HG03064 (cell line): Measurements from ENCODE around the gene SLC45A2.
A peak's percentile ranks its signal among the peaks of the same experiment; 100 is the strongest.

ENCODE experiments used
- ATAC-seq: cut with Tn5 transposase; IDR thresholded peaks from one replicate; pipeline ENCODE4 v1.9.1; 2021; ENCODE audit warnings: low read depth; ENCODE audit not compliant: unreplicated experiment

Gene SLC45A2

DNA sequence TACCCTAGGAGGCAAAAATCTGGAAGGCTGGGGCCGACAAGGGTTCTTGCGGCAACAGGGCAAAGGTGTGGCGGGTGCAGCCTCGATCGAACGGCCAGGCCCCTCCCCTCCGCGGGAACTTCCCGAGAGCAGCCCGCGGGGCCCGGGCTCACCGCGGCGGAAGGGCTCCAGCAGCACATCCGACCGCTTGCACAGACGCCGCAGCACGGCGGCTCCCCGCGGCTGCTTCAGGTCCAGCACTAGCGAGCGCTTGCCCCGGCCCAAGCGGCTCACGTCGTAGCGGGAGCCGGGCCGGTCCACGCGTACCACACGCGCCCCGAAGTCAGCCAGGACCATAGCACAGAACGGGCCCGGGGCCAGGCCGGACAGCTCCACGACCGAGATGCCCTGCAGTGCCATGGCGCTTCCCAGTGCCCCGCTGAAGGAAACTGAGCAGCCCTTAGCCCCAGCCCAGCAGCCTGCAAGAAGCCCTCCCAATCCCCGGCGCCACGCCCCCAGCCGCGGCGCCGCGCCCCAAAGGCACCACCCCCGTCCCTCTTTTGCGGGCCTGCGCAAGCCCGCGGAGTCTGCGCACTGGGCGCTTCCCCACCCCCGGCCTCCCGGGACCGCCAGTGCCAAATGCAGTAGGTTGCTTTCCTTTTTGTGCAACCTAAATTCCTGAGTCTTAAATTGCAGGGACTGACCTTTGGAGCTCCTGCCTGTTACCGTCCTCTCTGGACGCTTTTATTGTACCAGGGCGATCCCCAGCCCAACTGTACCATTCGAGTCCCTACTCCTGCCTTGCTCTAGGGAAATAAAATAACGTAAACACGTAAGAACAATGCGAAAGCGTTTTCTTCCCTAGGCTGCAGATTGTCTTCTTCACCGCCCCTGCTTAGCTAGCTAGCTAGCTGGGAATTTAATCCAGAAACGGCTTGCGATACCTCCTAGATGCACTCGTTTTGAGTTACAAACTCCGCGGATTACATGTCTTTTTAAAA is 23.4 kb upstream of the SLC45A2 start, which contains the start of gene AMACR:
Gene AMACR, minus strand, starts transcription at position 430 of the 980 bp plus-strand sequence. Its CDS starts 31 bp downstream, at position 399.
- peak; percentile 87 for ATAC-seq

DNA sequence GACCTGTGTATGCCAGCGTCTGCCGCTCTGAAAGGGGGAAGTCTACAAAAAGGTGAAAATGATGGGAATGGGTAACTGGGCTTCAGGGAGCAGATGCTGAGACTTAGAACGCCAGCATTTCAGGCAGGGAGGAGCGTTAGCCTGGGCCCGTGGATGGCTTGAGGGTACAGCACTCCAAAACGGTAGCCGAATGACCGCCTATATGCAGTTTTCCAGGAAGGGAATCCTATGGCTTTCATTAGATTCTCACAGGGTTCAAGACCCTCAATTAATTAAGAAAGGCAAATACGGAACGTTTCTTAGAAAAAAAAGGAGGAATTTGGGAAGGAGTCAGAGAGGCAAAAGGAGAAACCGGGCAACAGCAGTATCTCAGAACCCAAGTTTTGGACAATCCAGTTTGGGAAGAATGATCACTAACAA is 22.7 kb upstream of the SLC45A2 start:
- no peak for ATAC-seq

DNA sequence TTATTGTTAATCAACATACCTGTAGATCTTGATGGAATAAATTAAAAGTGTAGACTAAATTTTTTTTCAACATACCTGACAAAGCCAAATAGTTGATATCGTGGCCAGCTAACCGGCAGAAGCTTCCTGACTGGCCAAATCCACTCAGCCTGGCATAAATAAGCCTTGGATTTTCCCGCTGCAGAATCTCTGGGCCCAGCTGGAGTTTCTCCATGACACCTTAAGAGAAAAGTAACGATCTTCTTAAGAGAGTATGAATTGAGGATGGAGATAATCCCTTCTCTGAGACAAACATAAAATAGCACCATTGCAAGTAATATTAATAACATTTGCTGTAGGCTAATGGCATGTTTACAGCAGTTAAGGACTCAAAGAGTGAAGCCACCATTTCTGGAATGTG is 21.2 kb upstream of the SLC45A2 start:
- no peak for ATAC-seq

DNA sequence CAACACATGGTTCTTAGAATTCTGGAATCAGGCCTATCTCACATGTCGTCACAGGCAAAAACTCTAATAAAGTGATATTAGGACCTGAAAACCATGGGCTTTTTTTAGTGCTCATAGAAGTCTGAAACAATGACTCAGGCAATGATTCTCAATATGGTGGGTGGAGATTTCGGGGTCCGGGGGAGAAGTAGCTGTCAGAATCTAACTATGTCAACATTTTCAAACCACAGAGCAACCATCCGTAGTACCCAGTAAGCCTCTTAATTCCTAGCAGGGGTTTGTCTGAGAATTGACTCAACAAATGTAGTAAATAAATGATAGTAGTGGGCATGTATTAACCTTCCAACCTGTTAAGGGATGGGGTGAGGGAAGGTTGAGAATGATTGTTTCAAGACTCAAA is 20.7 kb upstream of the SLC45A2 start:
- no peak for ATAC-seq

DNA sequence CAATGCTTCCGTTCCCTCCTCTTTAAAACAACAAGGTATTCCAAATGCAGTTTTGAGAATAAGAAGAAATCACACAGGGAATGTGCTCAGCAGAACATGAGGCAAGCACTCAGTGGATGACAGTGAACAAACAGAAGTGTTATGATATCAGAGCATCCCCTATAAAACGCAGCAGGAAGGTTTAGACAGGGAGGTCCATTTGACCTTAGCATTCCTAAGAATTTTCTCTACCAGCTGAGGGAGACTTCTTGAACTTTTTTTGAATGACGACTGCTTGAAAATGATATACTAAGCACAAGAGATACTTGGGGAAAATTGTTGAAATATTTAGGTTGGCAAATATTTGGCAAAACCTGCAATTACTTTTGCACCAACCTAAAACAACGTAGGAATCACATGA is 19.4 kb upstream of the SLC45A2 start:
- ATAC-seq: no peak

DNA sequence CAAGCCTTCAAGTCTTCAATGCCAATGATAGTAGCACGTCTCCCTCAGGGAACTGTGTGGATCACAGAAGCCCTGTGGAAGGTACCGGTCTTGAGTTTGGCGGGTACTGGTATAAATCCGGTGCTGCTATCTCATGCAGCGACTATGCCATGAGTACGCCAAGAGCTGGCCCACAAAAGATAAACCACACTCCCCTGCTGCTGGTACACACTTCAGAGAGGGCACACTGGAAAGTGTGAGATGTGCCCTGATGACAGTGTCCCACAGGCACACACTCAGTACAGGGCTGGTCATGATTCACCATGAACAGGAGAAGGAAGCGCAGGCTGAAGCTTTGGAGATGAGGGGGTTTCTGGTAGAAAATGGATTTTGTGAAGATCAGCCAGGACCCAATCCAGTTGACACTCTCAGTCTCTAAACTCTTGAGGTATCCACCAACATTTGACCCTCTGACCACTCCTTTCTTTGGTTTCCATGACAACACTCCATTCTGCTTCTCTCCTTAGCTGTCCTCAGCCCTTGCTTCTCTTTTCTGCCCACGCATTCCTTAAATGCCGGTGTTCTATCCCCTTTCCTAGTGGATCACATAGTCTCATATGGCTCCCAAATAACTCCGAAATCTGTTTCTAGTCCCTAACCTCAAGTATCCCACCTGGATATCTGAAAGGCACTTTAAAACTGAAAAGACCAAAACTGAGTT is 18.3 kb upstream of the SLC45A2 start:
- ATAC-seq: no peak

DNA sequence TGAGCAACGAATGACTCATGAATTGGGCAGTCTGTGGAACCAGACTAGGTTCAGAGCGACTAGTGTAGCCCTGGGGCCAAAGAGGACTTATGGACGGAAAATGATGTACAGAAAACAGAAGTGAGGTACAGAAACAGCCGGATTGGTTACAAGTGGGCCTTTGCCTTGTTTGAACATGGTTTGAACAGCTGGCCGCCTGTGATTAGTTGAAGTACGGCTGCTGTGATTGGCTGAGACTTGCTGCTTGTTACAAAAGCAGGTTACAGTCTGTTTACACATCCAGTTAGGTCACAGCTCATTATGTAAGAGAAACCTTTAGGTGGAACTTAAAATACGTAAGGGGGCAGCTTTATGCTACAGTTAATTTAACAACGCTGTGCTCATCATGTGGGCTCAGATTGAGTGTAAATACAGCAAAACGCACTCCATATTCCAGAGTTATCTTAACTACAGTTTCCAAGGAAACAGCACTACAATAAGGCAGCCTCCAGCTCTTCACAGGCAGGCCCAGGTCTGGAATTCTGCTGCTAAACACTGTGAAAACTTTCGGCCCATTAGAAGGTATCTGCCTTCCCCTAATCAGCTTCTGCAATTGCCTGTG is 16.8 kb upstream of the SLC45A2 start:
- ATAC-seq: no peak

DNA sequence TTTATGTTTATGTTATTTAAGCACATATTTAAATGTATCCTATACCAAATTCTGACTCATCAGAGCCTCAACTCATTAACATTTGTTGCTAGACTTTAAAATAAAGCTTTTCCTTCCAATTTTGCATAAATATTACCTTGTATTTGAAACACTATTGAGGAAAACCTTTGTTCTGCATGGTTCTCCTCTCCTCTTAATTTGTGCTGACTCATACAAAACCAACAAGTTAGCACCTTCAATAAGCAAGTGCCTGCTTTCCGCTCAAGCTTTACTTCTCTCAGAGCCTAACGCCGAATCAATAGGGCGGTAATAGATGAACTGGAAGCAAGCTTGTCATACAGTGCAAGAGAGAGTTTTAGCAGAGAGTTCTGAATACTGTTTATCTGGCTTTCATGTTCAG is 15.5 kb upstream of the SLC45A2 start:
- ATAC-seq: no peak

DNA sequence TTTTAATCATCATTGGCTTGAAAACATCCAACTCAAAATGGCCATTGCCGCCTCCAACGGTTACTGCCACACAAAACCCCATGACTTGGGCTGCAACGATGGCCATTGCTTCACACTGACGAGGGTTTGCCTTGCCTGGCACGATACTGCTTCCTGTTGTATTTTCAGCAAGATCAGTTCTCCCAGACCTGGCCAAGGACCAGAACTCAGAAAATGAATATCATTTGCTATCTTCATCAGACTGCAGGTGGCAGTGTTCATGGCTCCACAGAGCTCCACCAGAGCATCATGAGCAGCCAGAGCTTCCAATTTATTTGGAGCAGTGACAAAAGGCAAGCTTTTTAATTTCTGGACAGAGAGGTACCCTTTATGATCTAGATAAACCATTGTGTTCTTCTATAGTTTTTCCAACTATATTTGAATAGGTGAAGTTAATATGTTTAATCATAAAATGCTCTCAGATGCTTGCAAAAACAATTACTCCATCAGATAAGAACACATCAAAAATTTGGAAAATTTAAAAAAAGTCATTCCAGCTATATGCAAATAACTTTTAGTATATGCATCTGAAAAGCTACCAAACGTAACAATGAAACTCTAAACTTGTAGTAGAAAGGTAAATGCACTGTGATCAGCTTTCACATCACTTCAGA is 13.0 kb upstream of the SLC45A2 start:
- no peak for ATAC-seq

DNA sequence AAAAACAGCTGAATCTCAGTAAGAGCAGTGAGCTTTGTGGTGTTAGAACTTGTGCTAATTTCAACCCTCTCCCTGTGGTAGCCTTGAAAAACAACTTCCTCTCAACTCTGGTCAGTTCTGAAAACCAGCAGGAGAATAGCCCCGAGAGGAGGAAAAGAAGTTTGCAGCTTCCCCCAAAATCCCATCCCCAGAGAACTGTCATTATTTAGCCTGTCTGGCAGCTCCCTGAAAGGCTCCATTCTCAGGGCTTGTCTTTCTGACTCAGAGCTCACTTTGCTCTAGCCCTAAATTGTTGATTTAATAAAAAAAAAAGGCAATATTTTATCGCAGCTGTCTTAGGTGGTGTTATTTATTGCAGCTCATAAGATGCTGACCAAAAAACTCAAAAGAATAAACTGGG is 11.4 kb upstream of the SLC45A2 start:
- no peak for ATAC-seq

DNA sequence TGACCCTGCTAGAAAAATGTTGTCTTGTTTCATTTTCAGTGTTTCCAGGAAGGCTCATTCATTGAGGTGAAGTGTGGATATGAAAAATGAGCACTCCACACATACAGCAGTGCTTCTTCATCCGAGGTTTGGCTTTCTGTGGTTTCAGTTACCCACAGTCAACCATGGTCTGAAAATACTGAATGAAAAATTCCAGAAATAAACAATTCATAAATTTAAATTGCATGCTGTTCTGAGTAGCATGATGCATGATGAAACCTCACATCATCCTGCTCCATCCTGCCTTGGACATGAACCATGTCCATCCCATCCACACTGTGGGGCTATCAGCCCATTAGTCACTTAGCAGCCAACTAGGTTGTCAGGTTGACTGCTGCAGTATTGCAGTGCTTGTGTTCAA is 10.4 kb upstream of the SLC45A2 start:
- no peak for ATAC-seq

DNA sequence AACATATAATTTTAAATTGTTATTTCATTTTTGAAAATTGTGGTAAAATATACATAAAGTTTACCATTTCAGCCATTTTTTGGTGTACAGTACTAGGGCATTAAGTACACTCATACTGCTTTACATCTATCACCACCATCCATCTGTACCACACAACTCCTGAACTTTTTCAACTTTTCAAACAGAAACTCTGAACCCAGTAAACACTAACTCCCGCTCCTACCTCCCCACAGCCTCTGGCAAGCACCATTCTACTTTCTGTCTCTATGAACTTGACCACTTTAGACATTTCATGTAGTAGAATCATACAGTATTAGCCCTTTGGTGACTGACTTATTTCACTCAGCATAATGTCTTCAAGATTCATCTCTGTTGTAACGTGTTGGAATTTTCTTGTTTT is 8.4 kb upstream of the SLC45A2 start:
- no peak for ATAC-seq

DNA sequence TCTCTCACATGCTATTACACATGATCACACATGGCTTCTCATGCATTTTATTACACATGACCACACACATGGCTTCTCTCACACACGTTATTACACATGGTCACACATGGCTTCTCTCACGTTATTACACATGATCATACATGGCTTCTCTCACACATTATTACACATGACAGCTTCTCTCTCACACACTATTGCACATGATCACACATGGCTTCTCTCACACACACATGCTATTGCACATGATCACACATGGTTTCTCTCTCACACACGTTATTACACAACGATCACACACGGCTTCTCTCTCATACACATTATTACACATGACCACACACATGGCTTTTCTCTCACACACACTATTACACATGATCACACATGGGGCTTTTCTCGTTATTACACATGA is 954 bp upstream of the SLC45A2 start:
- no peak for ATAC-seq

DNA sequence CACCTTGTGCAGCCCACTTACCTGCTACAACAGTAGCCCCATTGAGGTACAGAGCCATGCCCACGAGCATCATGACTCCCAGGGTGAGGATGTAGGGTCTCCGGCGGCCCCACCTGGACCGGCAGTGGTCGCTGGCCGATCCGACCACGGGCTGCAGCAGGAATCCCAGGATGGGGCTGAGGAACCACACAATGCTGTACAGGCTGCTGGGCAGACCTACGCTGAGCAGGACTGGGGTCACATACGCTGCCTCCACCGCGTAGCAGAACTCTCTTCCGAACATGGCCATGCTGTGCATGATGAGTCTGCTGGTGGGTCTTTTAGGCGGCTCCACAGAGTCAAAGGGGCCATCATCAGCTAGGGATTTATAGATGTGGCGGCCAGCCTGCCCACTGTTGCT is 315 bp downstream of the SLC45A2 start:
- ATAC-seq: no peak

DNA sequence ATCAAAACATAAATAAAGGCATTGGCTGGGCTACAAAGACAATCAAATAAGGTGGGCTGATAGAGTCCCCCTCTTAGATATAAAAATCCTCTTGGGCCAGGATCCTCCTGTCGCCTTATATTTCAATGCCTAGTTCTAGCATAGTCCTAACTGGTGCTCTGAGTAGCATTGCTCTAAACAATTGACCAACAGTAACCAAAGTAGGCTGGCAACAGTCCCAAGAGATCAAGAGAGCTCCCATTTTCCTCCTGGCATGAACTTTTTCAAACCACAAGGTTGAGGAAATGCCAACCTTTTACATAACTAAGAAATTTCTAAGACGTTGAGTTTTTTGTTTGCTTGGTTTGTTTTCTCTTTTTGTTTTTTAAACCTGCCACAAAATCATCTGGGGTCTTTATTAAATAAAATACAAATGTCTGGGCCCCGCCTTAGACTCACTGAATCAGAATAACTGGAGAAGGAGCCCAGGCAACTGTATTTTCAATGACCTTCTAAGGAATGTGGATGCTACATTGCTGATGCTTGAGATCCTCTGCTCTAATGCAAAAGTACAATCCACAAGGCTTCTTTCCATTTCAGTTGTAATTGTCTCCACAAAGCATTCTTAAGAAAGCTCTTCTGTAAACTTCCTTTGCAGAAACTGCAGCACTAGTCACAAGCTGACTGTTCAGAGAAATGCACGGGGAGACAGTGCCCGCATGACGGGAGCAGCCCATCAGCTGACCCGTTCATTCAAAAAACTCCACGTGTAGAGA is 2.9 kb downstream of the SLC45A2 start:
- ATAC-seq: no peak

DNA sequence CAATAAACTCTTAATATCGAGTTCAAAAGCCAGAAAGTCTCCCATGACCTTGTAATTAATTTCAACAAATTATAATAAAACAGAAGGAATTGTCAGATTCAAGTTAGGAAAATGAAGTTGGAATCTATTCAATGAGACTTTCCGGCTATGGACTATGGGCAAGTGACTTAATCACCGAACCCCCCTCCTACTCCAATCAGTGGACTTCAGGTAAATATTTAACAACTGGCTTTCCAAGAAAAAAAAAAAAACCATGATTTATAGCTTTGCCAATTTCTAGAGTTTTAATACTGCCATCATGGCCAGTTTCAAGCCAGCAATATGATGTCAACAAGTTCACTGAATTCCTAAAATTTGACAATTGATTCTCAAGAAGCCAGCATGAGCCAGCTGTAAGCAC is 4.5 kb downstream of the SLC45A2 start:
- no peak for ATAC-seq

DNA sequence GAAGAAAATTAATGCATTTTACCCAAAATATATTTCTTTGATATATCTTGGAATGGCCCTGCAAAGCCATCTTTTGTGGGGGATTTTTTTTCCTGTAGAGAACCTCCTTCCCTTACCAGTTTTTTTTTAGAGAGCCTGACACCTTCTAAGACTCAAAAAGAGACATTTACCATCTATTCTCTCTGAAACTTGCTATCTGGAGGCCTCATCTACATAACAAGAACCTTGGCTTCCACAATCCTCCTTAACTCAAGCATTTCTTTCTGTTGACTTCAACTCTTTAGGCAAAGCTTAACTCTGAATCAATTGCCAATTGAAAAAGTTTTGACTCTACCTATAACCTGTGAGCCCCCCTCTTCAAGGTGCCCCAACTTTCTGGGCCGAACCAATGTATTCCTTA is 6.2 kb downstream of the SLC45A2 start:
- no peak for ATAC-seq

DNA sequence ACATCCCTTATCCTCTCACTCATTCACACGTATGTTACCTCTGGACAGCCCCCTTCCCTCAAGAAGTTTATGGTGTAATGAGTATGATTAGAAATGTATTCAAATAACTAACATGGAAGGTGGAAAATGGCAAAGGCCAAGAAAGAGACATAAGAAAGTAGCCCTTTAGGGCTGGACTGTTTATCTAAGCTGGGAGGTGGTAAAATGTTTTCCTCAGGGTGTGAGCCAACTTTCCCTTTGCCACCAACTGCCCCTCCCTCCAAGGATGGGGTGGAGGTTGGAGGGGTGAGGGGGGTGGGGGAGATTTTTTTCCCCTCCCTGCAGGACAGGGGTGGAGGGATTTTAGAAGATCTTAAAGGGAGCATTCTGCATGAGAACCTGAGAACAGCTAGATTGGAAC is 8.2 kb downstream of the SLC45A2 start:
- no peak for ATAC-seq

DNA sequence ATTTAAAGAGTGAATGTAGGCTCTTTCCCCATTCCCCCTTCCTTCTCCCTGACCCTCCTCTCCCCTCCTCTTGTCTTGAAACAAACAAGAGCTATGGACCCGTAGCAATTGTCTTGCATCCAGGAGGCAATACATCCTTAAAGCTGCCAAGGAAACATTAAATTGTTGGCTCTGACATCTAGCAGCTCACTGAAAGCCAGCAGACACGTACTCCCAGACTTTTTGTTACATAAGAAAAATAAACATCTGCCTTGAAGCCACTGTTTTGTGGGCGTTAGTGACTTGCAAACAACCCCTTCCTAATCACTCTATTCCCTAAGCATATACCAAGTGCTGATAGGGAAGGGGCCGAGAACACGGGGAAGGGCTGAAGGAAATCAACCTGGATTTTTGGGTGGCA is 8.6 kb downstream of the SLC45A2 start:
- ATAC-seq: no peak

DNA sequence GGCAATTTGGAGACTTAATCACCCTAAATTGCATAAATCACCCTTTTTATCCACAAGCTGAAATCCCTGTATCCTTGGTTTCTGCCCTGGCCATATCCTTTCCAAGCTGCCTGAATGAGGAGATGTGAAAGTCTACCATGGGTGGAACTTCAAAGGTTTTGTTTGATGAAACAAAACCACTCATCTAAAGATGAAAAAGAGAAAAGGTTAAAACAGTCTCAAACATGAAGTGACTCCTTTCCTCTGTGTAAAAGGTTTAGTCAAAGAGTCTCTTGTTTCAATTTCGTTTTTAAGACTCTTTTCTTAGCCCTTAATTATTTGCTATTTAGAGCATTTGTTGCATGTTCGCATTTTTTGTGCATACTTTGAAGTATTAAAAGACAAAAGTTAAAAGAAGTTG is 11.2 kb downstream of the SLC45A2 start:
- ATAC-seq: peak; percentile 72
